OCI-LY3 (cell line): ENCODE data around the gene GZMA.

Experiments used
- EZH2phosphoT487 ChIP-seq: fragments of 200-600 bp; shearing (Covaris generic); IDR thresholded peaks from 2 replicates; pipeline ENCODE4 v1.6.1; 2018; ENCODE audit warnings: antibody characterized with exemption, mixed run types, low read depth
- TF ChIP-seq, protein P1 (sequence below): fragments of 200-600, 300-600 bp; sonication (generic); IDR thresholded peaks from 2 replicates; pipeline ENCODE4 v1.5.1; 2014; ENCODE audit warnings: antibody characterized with exemption, low read length, low read depth

DNA sequence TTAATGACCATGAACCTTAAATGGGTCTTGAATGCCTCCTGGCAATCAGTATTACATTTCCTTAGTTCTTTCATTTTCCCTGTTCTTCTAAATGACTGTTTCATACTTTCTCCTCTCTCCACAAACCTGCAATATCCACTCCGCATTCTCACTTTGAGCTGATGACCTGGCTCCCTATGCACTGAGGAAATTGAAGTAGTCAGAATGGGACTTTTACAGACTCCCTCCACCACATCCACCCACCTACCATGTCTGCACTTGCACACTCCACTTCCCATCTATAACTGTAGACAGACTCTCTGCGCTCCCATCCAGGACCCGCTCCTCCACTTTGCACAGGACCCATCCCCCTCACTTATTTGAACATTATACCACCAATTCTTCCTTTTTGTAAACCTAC lies 36.2 kb upstream of the GZMA start:
- TF ChIP-seq, protein P1, sequence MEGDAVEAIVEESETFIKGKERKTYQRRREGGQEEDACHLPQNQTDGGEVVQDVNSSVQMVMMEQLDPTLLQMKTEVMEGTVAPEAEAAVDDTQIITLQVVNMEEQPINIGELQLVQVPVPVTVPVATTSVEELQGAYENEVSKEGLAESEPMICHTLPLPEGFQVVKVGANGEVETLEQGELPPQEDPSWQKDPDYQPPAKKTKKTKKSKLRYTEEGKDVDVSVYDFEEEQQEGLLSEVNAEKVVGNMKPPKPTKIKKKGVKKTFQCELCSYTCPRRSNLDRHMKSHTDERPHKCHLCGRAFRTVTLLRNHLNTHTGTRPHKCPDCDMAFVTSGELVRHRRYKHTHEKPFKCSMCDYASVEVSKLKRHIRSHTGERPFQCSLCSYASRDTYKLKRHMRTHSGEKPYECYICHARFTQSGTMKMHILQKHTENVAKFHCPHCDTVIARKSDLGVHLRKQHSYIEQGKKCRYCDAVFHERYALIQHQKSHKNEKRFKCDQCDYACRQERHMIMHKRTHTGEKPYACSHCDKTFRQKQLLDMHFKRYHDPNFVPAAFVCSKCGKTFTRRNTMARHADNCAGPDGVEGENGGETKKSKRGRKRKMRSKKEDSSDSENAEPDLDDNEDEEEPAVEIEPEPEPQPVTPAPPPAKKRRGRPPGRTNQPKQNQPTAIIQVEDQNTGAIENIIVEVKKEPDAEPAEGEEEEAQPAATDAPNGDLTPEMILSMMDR: no peak
- TF ChIP-seq EZH2phosphoT487: no peak
